Stimulated activated CD4-positive, alpha-beta T cell treated with anti-CD3 and anti-CD28 coated beads, Interleukin-12 subunit alpha, Interleukin-12 subunit beta, amount 100 ng/mL, for 48 hours (primary cell): ENCODE results near the gene COL6A3.

Experiments used
- DNase-seq, 3 donors: peaks; one replicate each; pipeline ENCODE4 v3.0.0-alpha.2; 2020; ENCODE audit warnings: low read depth in 2 of 3, low spot score in 1 of 3

The COL6A3 gene

DNA sequence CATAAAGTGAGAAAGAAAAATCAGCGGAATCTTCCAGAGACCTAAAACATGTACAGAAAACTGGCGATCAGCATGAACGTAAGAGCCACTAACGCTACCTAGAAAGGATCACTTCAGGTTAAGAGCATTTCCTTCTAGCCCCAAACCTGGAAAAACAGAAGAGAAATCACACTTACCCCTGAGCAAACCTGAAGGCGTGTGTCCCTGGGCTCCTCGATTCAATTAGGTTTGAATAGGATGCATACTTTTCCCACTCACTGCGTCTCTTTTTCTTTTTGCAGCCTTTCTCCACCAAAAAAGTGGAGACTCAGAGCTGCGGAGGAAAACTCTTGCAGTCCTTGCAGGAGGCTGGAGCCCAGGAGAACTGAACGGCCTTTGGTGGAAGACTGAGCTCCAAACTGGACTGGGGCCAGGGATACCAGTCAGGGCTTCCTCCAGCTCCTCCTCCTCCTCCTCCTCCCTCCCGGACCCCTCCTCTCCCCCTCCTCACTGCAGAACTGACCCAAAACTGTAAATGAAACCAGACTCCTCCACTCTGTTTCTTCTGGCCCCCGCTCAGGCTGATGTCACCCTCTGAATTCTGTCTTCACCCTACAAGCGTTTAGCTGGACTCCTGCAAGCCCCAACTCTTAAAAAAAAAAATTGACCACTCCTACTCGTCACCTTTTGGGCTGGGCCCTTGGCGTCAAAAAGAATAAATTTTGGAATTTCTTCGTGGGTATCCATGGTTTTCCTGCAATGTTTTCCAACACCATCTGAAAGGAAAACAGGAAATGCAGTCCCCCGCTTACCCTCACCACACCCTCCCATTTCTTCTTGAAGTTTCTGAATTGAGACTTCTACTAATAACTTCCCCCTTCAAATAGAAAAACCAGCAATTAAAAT is at the start of gene COL6A3:
TSS of gene COL6A3 (minus strand) at position 388 of the 885 bp plus-strand sequence. CDS start 17,347 bp downstream, outside the sequence.
- DNase-seq, result no peak

DNA sequence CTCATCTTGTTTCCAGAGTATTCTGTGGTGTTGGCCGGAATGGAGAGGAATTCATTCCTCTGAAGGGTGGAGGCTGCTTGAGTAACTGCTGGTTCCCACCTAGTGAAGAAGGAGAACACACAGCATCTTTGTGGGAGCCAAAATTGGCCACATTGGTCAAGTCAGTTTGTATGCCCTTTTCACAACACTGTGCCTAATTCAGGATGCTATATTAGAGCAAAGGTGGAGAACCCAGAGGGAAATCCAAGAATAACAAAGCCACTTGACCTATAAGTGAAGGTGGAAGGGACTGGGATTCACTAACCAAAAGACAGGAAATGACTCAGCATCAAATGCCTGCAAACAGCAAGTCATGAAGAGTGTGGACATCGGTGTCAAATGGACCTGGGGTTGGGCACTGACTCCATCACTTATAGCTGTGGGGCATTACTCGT is 45.8 kb upstream of the COL6A3 start:
- no peak for DNase-seq

GRCh38 chr2:237459226-237459625 is 45.3 kb upstream of the COL6A3 start:
- DNase-seq, result no peak

DNA sequence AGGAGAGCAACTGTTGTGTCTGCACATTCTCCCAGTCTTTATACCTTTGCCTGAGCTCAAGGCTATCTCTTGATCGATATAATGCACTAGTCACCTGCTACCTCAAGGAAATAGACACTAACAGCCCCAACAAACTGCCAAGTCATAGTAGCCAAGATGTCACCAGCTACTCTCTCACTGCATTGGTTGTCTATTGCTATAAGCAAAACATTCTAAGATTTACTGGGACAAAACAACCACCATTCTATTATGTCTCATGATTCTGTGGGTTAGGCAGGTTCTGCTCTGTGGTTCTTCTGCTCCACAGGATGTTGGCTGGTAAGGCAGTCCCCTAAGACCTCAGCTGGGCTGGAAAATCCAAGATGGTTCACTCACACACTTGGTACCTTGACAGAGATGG is 44.6 kb upstream of the COL6A3 start:
- DNase-seq, result no peak

GRCh38 chr2:237457388-237457941 is 43.5 kb upstream of the COL6A3 start:
- DNase-seq, result no peak

- no peak for DNase-seq
These were observed 42.4 kb upstream of the COL6A3 start for GRCh38 chr2:237456200-237456843.

DNA sequence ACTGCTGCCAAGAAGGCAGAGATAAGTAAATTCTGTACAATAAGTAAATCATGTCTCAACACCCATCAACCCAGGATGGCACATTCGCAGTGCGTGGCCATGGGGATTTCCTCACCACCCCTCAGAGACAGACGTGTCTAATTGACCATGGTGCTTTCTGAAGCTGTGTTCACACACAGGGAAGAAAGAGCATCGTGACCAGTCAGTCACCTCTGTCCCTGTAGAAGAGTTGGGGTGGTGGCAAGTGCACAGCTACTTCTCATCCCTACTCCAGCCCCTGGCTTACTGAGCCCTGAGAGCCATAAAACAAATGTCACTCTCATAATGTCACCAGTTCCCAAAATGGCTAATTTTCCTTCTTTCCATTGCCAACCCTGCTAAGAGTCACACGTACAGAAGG is 41.8 kb upstream of the COL6A3 start:
- DNase-seq, result no peak

- DNase-seq, result no peak
These were observed 39.7 kb upstream of the COL6A3 start for GRCh38 chr2:237453671-237454070.

DNA sequence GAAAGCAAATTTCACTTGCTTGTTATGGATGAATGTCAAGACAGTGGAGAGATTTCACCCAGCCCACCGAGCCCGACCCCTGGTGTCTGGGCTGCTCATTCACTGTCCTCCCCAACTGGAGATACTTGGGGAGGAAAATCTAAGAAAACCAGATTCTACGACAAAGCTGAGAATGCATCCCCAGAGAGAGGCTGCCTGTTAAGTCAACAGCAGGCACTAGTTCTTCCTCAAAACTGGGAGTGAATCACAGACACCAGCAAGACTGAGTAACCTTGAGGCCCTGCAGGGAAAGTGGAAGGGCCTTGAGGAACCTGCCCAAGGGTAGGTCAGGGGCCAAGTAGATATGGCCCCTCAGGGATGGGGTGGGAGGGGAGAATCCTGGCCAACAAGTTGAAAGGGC is 38.9 kb upstream of the COL6A3 start:
- no peak for DNase-seq

- DNase-seq, result no peak
These were observed 37.9 kb upstream of the COL6A3 start for GRCh38 chr2:237451643-237452469.

- no peak for DNase-seq
These were observed 36.6 kb upstream of the COL6A3 start for GRCh38 chr2:237450583-237450982.

DNA sequence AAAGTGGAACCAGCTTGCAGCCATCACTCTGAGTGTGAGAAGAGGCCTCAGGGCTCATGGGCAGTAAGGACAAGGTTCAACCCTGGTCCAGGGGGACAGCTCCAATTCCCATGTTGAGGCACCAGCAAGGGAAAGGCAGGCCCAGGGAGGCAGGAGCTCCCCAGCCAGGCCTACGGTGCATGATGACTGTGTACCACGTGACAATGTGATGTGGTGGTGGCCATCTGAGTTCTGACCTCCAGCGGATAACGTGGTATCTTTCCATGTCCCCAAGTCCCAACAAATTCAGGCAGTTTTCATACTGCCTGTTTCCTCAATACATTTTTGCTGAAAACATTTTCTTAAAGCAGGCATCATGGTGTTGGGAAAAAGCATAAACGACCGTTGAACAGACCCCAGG is 36.1 kb upstream of the COL6A3 start:
- DNase-seq, result no peak

DNA sequence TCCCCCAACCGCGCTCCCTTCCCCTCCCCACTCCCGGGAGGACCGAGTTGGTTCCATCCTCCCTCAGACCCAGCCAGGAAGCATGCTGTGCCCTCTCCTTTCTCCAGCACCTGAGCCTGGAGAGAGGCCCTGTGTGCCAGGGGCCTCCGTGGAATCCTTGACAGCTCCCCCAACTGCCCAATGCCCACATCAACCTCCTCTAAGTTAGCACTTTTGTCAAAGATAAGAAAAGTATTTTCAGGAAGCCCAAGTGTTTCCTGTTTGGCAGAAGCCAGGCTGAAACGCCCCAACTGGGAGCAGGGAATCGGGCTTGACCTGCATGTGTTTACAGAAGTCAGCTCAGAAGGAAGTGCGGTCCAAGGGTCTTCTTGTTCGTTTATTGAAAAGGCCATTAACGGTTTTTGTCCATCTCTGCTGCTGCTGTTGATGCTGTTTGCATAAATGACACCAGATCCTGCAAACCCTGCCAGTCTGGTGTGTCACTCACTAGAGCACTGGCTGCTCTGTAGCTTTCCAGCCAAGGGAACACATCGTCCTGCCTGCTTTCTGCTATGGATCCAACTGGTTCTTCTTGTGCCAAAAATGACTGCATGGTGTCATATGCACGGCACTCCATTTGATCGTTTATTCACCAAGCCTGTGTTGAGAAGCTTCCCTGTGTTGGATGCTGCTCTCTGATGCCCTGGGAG is 35.4 kb upstream of the COL6A3 start:
- no peak for DNase-seq

GRCh38 chr2:237448626-237449025 is 34.7 kb upstream of the COL6A3 start:
- no peak for DNase-seq

DNA sequence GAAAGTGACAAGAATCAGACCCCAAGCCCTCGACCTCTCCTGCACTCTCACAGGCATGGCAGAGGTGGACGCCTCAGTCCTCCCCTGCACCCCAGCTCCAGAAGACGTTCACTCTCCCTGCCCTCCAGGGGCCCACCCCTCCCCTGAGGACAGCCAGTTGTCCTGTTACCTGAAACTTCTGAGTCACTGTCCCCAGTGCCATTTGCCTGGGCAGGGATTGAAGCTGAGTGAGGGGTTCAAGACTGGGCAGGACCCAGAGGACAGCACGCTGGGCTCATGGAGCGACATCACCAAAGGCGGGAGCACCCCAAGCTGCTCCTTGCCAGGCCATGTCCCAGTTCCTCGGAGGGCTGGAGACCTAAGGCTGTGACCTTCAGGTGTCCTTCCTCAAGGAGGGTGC is 34.2 kb upstream of the COL6A3 start:
- no peak for DNase-seq

GRCh38 chr2:237447496-237447895 is 33.5 kb upstream of the COL6A3 start:
- DNase-seq, result no peak

DNA sequence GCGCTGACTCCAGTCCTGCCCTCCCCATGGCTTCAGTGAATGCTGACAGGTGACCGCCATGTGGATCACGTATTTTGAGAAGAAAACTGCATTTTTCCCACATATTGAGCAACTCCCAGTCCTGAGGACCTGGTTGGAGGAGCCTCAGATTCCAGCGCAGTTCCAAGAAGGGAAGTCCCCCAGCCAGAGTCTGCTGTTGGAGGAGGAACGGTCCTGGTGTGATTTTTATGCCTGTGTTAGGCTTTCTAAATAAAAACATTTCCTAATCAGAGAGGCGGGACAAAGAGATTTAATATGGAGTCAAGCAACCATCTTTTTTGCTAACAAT is 32.3 kb upstream of the COL6A3 start:
- no peak for DNase-seq

GRCh38 chr2:237445611-237446337 is 31.8 kb upstream of the COL6A3 start:
- DNase-seq, result no peak

GRCh38 chr2:237444071-237444470 is 30.1 kb upstream of the COL6A3 start:
- no peak for DNase-seq

DNA sequence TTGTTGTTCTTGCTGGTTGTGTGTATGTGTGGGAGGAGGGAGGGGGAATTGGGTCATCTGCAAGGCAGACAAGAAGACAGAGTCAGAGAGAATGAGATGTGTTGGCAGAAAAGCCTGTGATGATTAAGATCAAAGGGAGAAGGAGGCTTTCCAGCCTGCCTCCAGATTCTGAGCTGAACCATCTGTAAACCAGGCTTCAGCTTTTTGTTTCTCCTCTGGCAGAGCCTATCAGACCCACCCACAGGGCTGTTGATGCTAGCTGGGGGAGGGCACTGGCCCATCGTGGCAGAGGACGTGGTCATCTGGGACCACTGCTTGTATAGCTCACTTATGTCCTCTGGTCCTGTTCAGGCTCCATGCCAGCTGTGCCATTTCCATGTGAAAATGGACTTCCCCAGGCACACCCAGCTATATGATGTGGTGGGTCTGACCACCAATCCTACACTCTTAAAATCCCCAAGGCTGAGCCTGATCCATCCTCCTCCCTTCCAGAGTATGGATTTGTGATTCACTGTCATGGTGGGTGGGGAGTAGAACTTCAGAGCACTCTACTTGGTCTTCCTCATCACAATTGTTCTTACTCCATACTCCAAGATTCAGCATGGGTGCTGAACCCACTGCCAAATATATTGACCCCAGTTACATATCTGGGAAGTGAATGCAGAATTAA is 27.8 kb upstream of the COL6A3 start:
- DNase-seq, result no peak
